Common myeloid progenitor, CD34-positive (primary cell): ENCODE measurements around the gene ATXN10.

Experiments used
- CTCF ChIA-PET: fragments of 350-600 bp; sonication (Branson Sonifier 250); formaldehyde crosslinking; loops from one replicate; lab custom pipeline; 2021; ENCODE audit warnings: antibody characterized with exemption; lab: Charles Lee
- POLR2A ChIA-PET: fragments of 350-600 bp; sonication (Branson Sonifier 250); formaldehyde crosslinking; loops from one replicate; lab custom pipeline; 2021; ENCODE audit warnings: antibody characterized with exemption; lab: Charles Lee
- DNase-seq, 3 donors: peaks; one replicate each; pipeline versions ENCODE4 v3.0.0 to v3.0.0-alpha.2; 2013
- H3K27ac ChIP-seq, 2 experiments: 1 replicate in 1 of 2; 2 replicates in 1 of 2; pipeline ENCODE4 v1.7.0; 2013; ENCODE audit warnings: inconsistent platforms in 2 of 2, low read length in 2 of 2, mild to moderate bottlenecking in 2 of 2, low read depth in 1 of 2, moderate library complexity in 1 of 2; ENCODE audit not compliant: severe bottlenecking in 2 of 2, insufficient read depth in 1 of 2, poor library complexity in 1 of 2
- H3K27me3 ChIP-seq, 5 experiments: replicated peaks in 2 of 5; 1 replicate in 3 of 5; 2 replicates in 2 of 5; pipeline versions ENCODE4 v1.6.1 to v1.7.0; 2013; ENCODE audit warnings: low read length in 4 of 5, mild to moderate bottlenecking in 2 of 5, moderate library complexity in 2 of 5, inconsistent platforms in 1 of 5; ENCODE audit not compliant: insufficient read depth in 5 of 5, control insufficient read depth in 4 of 5
- H3K36me3 ChIP-seq, 4 experiments: 1 replicate in 2 of 4; 2 replicates in 2 of 4; pipeline versions ENCODE4 v1.6.1 to v1.7.0; 2013; ENCODE audit warnings: low read length in 3 of 4, control low read depth in 1 of 4, mild to moderate bottlenecking in 1 of 4; ENCODE audit not compliant: control insufficient read depth in 4 of 4, insufficient read depth in 4 of 4
- H3K4me1 ChIP-seq, 4 experiments: 1 replicate in 3 of 4; 2 replicates in 1 of 4; pipeline versions ENCODE4 v1.6.1 to v1.7.1; 2013; ENCODE audit warnings: low read length in 3 of 4, mild to moderate bottlenecking in 3 of 4, control low read depth in 1 of 4, inconsistent platforms in 1 of 4, moderate library complexity in 1 of 4; ENCODE audit not compliant: control insufficient read depth in 4 of 4, insufficient read depth in 4 of 4; ENCODE audit errors: control extremely low read depth in 1 of 4
- H3K4me3 ChIP-seq, 7 experiments: 1 replicate in 4 of 7; 2 replicates in 3 of 7; pipeline versions ENCODE4 v1.5.1 to v1.7.0; 2013; ENCODE audit warnings: mild to moderate bottlenecking in 7 of 7, low read length in 6 of 7, moderate library complexity in 6 of 7, inconsistent platforms in 2 of 7, low read depth in 2 of 7, control low read depth in 1 of 7; ENCODE audit not compliant: insufficient read depth in 4 of 7, control insufficient read depth in 1 of 7; ENCODE audit errors: extremely low read depth in 1 of 7
- H3K9me3 ChIP-seq, 5 experiments: 1 replicate in 4 of 5; 2 replicates in 1 of 5; pipeline versions ENCODE4 v1.6.1 to v1.7.1; 2013; ENCODE audit warnings: low read length in 4 of 5, mild to moderate bottlenecking in 2 of 5, inconsistent platforms in 1 of 5, low read depth in 1 of 5, moderate library complexity in 1 of 5; ENCODE audit not compliant: control insufficient read depth in 4 of 5, insufficient read depth in 2 of 5; ENCODE audit errors: control extremely low read depth in 1 of 5
- WGBS: methylation state at CpG from one replicate; pipeline ENCODE4 v1.1.5; 2013; ENCODE audit not compliant: insufficient coverage; 5-methylcytosine and 5-hydroxymethylcytosine counted together

Gene ATXN10

DNA sequence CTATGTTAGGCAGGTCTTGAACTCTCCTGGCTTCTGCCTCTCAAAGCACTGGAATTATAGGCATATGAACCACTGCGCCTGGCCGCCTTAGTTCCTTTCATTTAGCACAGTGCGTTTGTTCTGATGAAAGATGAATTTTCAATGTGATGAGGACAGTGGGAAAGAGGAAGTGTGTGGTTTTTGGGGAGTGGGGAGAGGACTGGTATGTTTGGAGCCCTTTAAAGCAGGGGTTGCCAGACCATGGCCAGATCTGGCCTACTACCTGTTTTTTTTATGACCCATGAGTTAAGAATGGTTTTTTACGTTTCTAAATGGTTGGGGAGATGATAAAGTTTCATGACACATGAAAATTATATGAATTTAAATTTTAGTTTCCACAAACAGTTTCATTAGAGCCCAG lies 12.5 kb downstream of the ATXN10 start:
- WGBS: 19% methylated on average over 3 of the region's 4 CpGs
- POLR2A ChIA-PET: no interaction called here
- peak overlapping the region in 2 of 7 experiments; percentile 33 to 45 for H3K4me3 ChIP-seq
- CTCF ChIA-PET: interaction anchor here (0.8 kb wide), 1 partner anchor 178 kb away, joined by 4 read pairs; no protein-coding TSS in a partner anchor
- peaks cover 12 to 46% (median 17%) of the 10 kb centered on the region in 4 experiments for H3K4me1 ChIP-seq
- DNase-seq: peak; percentile 38 to 83 (median 80)
- peaks cover 0 to 2% (median 0%) of the 10 kb centered on the region in 4 experiments for H3K36me3 ChIP-seq
- H3K9me3 ChIP-seq: no peaks in the 10 kb centered on the region
- H3K27me3 ChIP-seq: no peaks in the 10 kb centered on the region
- H3K27ac ChIP-seq: peak overlapping the region in 1 of 2 experiments; percentile 44

DNA sequence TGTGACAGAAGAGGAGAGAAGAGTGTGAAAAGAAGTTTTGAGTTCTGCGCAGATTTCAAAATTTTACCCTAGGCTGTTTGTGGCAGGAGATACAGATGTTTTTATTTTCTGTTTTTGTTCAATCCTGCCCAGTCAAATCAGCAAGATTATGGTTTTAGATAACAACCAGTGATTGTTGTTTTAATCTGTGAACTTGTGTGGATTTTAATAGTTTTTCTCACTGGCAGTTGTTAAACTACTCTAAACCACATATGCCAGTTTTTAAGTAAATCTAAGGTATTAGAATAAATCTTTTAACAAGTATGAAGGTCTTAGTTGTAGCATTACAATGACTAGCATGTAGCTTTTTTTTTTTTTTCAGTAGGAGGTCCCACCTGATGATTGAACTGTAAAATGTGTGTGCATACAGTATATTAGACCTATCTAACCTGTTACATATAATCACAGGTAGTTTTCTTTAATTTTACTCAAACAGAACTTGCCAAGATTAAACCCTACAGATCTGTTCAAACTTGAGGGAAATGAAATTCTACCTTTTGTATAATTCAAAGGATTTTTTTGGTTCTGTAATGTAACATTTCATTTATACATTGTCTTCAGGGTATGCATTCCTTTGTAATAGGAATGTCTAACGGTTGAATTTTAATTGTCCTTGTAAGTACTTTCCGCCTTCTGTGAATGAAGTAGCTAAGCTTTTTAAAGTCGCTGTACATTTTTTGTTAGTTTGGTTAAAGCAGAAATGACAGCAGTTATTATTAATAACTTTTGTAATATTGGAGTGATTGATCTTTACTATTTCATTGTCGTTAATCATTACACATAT lies 13.3 kb downstream of the ATXN10 start:
- ChIA-PET POLR2A (interaction anchor here (1.0 kb wide), 1 partner anchor 26 kb away, joined by 4 read pairs; no protein-coding TSS in a partner anchor), CTCF (interaction anchor here (0.6 to 0.7 kb wide), 2 partner anchors 16 to 100 kb away, joined by 3 to 4 read pairs; no protein-coding TSS in a partner anchor)
- H3K36me3 ChIP-seq: peaks cover 0 to 4% (median 3%) of the 10 kb centered on the region in 4 experiments
- no peak overlapping the region for H3K27ac ChIP-seq
- no CpG with 5 or more reads among the region's 5 CpGs for WGBS
- no peak overlapping the region for H3K4me3 ChIP-seq
- H3K27me3 ChIP-seq: no peaks in the 10 kb centered on the region
- peaks cover 12 to 48% (median 17%) of the 10 kb centered on the region in 4 experiments for H3K4me1 ChIP-seq
- no peak for DNase-seq
- no peaks in the 10 kb centered on the region for H3K9me3 ChIP-seq

DNA sequence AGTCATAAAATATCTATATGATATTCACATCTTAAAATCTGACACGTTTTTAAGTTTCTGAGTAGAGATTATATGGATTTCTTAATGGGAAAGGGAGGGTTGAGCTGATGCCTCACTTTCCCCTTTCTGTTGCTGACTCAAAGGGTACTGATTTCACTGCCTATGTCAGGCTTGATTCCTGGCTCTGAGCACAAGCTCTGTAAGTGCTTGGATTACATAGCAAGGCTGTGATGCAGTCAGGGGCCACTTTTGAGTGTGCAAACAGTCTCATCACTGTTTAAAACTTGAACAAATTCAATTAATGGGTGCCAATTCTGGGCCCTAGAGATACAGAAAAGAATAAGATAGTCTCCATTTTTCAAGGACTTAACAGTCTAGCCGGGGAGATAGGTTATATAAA lies 14.4 kb downstream of the ATXN10 start:
- CTCF ChIA-PET: interaction anchor here (0.7 to 2.1 kb wide), 3 partner anchors 9 to 17 kb away, joined by 3 to 6 read pairs (median 5); no protein-coding TSS in a partner anchor
- peaks cover 0 to 14% (median 3%) of the 10 kb centered on the region in 4 experiments for H3K36me3 ChIP-seq
- 100% methylated on average over 1 of the region's 2 CpGs for WGBS
- H3K4me1 ChIP-seq: peaks cover 15 to 57% (median 24%) of the 10 kb centered on the region in 4 experiments
- no peak overlapping the region for H3K4me3 ChIP-seq
- no peak overlapping the region for H3K27ac ChIP-seq
- H3K27me3 ChIP-seq: no peaks in the 10 kb centered on the region
- H3K9me3 ChIP-seq: no peaks in the 10 kb centered on the region
- POLR2A ChIA-PET: interaction anchor here (1.0 kb wide), 1 partner anchor 27 kb away, joined by 4 read pairs; no protein-coding TSS in a partner anchor
- no peak for DNase-seq

DNA sequence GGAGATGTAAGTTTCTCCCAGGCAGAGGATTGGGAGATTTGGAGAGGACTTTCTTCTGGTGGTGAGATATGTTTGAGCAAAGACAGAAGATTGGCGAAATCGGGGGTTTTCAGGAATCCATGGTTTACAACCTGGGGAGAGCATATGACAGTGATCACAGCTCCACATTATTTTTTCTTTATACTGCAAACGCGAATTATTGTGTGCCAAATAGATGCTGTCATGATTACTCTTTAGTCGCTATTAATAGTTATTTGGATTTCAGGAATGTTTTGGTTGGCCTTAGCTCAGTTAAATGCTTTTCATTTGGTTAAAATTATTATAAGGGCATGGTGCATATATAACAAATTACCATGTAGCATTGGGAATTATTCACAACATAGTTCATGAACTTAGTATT lies 15.2 kb downstream of the ATXN10 start:
- POLR2A ChIA-PET: no interaction called here
- H3K4me3 ChIP-seq: no peak overlapping the region
- no peak for DNase-seq
- peaks cover 15 to 48% (median 24%) of the 10 kb centered on the region in 4 experiments for H3K4me1 ChIP-seq
- 93% methylated on average over 2 of the region's 5 CpGs for WGBS
- H3K27ac ChIP-seq: no peak overlapping the region
- H3K27me3 ChIP-seq: no peaks in the 10 kb centered on the region
- peaks cover 0 to 16% (median 6%) of the 10 kb centered on the region in 4 experiments for H3K36me3 ChIP-seq
- CTCF ChIA-PET: interaction anchor here (0.7 to 2.1 kb wide), 4 partner anchors 10 to 18 kb away, joined by 3 to 7 read pairs (median 6); no protein-coding TSS in a partner anchor
- H3K9me3 ChIP-seq: no peaks in the 10 kb centered on the region

DNA sequence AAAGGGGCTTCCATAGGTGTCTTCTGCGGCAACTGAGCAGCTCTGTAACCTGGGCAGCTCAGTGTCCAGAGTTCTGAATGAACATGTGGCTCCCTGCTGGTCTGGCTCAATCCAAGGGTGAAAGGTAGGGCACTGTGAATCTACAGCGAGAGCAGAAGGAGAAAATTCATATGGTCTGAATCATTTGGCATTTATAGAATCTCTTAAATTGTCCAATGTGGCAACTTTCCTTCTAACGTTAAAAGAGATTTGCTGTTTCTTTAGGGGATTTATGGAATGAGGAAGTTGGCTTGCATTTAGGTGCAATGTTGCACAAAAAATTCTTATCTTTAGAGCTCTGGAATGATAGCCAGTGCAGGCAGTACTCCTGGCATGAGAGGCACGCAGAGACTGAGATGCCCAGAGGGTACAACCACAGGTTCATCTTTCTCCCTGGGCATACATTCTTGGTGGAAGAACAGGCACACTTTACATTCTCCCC lies 17.0 kb downstream of the ATXN10 start:
- 70% methylated on average over 3 of the region's 4 CpGs for WGBS
- DNase-seq: no peak
- no peak overlapping the region for H3K27ac ChIP-seq
- H3K9me3 ChIP-seq: no peaks in the 10 kb centered on the region
- H3K4me1 ChIP-seq: peaks cover 12 to 35% (median 20%) of the 10 kb centered on the region in 4 experiments
- no peaks in the 10 kb centered on the region for H3K27me3 ChIP-seq
- H3K4me3 ChIP-seq: no peak overlapping the region
- H3K36me3 ChIP-seq: peaks cover 4 to 30% (median 16%) of the 10 kb centered on the region in 4 experiments
- ChIA-PET POLR2A (no interaction called here), CTCF (no interaction called here)

DNA sequence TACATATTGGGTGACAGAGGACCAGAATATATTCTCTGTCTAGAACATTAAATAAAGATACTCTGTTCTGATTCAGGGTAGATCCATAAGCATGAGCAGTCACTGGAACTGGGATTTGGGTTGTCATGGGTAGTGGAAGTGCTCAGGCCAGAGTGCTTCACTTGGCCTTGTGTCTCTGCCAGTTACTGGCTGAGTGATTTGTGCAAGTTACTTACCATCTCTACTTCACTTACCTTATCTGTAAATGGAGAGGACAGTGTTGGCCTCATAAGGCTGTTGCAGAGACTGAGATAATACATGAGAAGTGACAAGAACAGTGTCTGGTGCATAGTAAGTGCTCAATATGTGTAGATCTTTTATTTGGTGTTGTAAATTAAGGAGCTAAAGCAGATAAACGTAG lies 17.6 kb downstream of the ATXN10 start:
- Histone ChIP-seq H3K27ac (no peak overlapping the region), H3K27me3 (no peaks in the 10 kb centered on the region), H3K36me3 (peaks cover 7 to 34% (median 20%) of the 10 kb centered on the region in 4 experiments), H3K4me1 (peaks cover 8 to 29% (median 15%) of the 10 kb centered on the region in 4 experiments), H3K4me3 (no peak overlapping the region), H3K9me3 (no peaks in the 10 kb centered on the region)
- no CpG with 5 or more reads among the region's 1 CpG for WGBS
- ChIA-PET POLR2A (no interaction called here), CTCF (no interaction called here)
- DNase-seq: no peak
